ENCODE data around the gene GBGT1.
"Not testable (repeated sequence)": the region's sequence is repeated elsewhere in the genome, so short reads cannot be mapped to it uniquely, and the experiment has no call there.

The GBGT1 gene

DNA sequence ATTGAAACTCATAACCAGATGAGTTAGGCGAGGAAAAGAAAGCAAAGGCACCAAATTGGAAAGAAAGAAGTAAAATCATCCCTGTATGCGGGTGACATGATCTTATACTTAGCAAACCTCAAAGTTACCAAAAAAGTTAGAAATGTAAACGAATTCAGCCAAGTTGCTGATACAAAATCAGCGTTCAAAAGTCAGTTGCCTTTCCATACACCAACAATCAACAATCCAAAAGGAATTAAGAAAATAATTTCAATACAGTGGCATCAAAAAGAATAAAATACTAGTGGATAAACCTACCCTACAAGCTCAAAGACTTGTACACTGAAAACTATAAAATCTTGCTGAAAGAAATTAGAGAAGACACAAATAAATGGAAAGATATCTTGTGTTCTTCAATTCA is 30.9 kb upstream of the GBGT1 start:
- DNase-seq = no peak

GRCh38 chr9:133191989-133192388 is 28.3 kb upstream of the GBGT1 start:
- DNase-seq = no peak

- DNase-seq = no peak
Measured at GRCh38 chr9:133189826-133190225, 26.1 kb upstream of the GBGT1 start.

DNA sequence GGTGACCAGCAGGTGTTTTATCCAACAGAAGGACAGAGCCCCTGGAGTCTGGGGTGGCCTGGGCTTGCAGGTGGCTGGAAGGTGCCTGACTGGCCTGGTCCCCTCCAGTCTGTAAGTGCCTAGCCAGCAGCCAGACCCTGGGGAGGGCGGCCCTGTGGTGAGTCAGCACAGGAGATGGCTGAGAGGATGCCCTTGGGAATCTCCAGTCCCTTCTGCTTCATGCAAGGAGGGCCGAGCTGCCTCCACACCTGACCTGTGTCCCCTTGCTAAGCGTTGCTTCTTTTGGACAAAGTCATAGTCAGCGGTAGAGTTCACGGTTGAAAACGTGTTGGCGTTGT is 25.1 kb upstream of the GBGT1 start:
- DNase-seq = no peak

GRCh38 chr9:133188006-133188842 is 24.5 kb upstream of the GBGT1 start:
- peak; percentile 61 for DNase-seq

- DNase-seq = no peak
Measured at GRCh38 chr9:133187561-133188005, 23.9 kb upstream of the GBGT1 start.

DNA sequence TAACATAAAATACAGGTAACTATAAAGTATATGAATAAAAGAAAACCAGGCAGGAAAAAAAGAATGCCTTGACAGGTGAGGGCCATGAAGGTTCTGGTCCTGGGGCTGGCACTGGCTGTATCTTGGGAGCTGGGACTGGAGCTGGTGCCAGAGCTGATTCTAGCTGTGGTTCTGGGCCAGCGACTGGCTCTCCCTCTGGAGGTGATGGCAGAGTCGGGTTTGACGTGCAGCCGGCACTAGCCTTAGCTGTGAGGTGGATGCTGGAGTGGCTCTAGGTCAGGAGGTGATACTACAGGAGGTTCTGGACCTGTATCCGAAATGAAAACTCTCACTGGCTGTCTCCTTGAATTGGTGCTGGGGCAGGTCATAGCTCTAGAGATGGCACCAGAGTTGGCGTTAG is 23.0 kb upstream of the GBGT1 start:
- no peak for DNase-seq

DNA sequence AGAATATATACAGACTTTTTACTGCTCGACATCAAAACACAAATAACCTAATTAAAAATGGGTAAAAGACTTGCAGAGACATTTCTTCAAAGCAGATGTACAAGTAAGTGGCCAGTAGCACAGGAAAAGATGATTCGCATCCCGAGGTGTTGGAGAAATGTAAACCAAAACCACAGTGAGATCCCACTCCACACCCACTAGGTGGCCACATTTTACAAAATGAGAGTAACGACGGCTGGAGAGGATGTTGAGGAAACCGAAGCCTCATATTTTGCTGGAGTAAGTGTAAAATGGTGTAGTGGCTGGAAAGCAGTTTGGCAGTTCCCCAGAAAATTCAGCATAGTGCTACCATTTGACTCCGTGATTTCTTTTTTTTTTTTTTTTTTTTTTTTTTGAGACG is 21.3 kb upstream of the GBGT1 start:
- DNase-seq = peak; percentile 79

GRCh38 chr9:133182151-133182550 is 18.4 kb upstream of the GBGT1 start:
- no peak for DNase-seq

GRCh38 chr9:133181561-133181960 is 17.8 kb upstream of the GBGT1 start:
- no peak for DNase-seq

DNA sequence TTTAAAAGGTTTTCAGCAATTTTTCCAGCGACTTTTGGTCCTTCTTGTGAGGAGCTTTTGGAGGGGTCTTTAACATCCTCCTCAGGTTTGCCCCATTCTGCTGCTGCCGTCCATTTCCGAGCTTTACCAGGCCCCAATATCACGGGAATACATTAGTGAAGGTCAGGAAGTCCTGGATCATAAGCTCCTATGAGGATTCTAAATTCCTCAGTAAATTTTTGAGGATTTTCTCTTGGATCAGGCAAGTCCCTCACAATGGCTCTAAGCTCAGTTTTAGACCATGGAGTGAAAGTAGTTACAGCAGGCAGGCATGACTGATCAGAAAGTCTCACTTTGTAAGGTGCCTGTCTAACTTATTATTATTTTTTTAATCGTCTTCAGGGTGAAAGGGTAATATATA is 17.2 kb upstream of the GBGT1 start:
- no peak for DNase-seq

DNA sequence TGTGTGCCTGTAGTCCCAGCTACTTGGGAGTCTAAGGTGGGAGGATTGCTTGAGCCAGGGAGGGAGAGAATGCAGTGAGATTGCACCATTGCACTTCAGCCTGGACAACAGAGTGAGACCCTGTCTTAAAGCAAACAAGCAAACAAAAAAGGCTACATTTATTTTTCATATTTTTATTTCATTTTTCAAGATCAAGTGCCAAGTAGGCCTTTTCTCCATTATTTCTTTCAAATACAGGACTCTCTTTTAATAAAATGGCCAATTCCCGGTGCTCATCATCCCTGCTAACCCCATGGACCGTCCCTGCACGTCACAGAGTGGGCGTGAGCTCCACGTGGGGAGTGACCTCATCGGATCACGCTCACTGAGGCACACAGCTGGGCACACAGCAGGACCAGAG is 9.3 kb upstream of the GBGT1 start:
- DNase-seq = no peak

- no peak for DNase-seq
Measured at GRCh38 chr9:133171161-133171961, 7.6 kb upstream of the GBGT1 start.

DNA sequence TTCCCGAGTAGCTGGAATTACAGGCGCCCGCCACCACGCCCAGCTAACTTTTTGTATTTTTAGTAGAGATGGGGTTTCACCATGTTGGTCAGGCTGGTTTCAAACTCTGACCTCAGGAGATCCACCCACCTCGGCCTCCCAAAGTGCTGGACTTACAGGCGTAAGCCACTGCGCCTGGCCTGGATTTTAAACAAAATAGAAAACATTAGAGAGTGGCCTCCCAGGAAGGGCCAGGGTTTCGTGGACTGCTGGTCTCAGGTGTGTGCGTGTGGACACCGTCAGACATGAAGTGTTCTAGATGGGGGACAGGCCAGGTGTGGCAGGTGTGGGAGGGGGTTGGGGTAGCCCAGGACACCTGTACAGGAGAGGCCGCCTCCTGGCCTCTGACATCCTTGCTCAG is 7.0 kb upstream of the GBGT1 start:
- DNase-seq = no peak

- DNase-seq = not testable (repeated sequence)
Measured at GRCh38 chr9:133169687-133170086, 6.0 kb upstream of the GBGT1 start.

- DNase-seq = no peak
Measured at GRCh38 chr9:133169102-133169501, 5.4 kb upstream of the GBGT1 start.

DNA sequence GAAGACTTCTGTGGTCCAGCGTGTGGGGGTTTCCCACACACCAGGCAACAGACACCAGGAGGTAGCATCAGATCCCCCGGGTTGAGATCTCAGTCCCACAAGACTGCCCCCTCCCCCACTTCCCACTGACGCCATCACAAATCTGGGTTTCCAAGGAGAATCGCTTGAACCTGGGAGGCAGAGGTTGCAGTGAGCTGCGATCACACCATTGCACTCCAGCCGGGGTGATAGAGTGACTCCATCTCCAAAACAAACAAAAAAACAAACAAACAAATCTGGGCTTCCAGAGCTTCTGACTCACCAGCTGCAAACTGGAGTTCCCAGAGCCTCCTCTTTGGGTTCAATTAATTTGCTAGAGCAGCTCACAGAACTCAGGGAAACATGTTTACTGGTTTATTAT is 4.7 kb upstream of the GBGT1 start:
- no peak for DNase-seq

DNA sequence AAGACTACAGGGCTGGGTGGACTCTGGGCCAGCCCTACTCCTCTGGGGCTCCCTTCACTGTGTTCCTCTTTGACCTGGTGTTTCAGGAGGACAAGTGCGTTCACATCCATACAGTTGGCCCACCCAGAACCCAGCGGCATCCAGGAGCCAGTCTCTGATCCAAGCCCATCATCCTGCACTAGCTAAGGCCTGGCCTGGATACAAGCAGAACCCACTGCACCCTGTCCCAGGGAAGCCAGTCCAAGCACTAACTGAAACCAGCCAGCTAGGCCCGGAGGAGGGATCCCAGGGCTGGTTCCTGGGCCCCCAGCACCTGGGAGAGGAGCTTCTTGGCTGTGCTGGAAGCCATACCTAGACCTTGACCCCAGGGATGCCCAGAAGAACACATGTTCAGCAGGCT is 4.1 kb upstream of the GBGT1 start:
- no peak for DNase-seq

GRCh38 chr9:133167096-133167730 is 3.5 kb upstream of the GBGT1 start:
- DNase-seq = no peak

DNA sequence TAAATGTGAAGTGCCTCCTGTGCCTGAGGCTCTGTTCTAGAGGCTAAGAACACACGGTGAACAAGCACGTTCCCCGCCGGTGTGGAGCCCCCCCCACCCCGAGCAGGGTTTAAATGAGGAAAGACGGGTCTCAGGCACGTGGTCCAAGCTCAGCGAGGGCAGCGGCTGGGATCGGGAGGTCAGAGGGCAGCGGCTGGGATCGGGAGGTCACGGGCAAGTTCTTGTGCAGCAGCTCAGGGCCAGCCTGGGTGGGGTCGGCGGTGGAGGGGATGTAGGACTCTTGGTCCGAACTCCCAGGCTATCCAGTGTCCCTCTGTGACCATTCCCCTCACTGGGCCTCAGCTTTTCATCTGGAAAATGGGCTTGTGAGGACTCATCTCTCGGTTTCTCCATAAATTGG is 2.7 kb upstream of the GBGT1 start:
- DNase-seq = no peak

DNA sequence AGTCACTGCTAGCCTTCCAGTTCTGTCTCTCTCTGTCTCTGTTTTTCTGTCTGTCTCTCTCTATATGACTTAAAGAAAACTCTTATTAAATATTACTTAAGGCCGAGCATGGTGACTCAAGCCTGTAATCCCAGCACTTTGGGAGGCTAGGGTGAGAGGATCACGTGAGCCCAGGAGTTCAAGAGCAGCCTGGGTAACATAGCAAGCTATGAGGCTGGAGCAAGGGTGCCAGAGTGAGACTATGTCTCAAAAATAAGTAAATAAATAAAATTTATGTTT is 1.7 kb upstream of the GBGT1 start:
- no peak for DNase-seq

- no peak for DNase-seq
Measured at GRCh38 chr9:133164191-133164590, 477 bp upstream of the GBGT1 start.

DNA sequence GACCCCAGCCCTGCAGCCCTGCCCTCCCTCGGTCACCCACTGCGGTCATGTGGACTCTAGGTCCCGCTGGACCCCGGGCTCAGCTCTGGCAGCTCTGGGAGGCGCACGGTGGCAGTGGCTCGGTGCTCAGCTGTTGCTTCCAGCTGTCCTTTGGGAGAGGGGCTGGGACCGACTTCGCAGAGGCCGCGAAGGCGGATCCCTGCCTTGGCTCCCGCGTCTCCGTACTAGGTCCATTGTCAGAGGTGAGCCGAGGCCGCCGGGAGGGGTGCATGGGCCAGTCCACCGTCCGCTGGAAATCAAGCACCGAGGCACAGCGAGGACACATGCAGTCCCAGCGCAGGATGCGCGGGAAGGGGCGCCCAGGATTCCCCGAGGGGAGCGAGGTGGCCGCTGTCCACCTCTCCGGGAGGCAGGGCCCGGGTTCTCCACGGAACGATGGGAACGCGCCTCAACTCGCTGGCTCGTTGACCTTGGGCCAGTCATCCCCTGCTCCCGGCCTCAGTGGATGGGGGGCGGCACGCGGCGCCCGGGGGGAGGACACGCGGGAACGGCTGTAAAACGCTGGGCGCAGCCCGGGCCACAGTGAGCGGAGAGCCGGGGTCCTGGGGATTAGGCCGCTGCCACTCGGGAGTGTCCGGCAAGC is 732 bp downstream of the GBGT1 start:
- DNase-seq = no peak

DNA sequence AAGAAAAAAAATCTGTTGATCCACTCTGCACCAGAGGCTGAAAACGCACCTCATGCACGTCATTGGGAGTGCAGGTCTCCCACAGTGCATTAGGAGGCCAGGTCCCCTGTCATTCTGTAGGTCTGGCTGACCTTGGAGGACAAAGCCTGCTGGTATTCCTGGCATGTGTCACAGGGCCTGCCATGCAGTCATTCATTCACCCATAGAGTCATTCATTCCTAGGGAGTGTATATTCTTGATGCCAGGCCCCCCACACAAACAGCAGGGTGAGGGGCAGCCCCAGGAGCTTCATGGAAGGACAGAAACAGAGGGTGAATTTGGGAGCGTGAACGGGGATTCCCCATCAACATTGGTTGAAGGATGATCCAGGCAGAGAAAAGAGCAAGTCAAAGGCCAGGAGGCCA is 2.2 kb downstream of the GBGT1 start:
- DNase-seq = no peak

All from COR-L47 (cell line).